NOMO-1 treated with dmso at 0.1 percent for 144 hours (cell line): Measurements from ENCODE around the gene MGP.

Source experiments
- DNase-seq: peaks from one replicate; lab custom pipeline; 2025; ENCODE audit not compliant: unreplicated experiment; lab: John Stamatoyannopoulos, UW

MGP gene

GRCh38 chr12:14885718-14886221 lies at the start of gene MGP:
TSS of gene MGP (minus strand) at chr12:14885854. CDS start at chr12:14885791, 63 bp downstream.
- no peak for DNase-seq

GRCh38 chr12:14935031-14935430 lies 49.4 kb upstream of the MGP start:
- DNase-seq, result no peak

GRCh38 chr12:14934511-14934910 lies 48.9 kb upstream of the MGP start:
- no peak for DNase-seq

GRCh38 chr12:14931791-14932560 lies 46.3 kb upstream of the MGP start:
- no peak for DNase-seq

GRCh38 chr12:14931359-14931758 lies 45.7 kb upstream of the MGP start:
- DNase-seq, result no peak

GRCh38 chr12:14930299-14930698 lies 44.6 kb upstream of the MGP start:
- no peak for DNase-seq

- no peak for DNase-seq
These were observed 43.3 kb upstream of the MGP start for GRCh38 chr12:14928931-14929330.

GRCh38 chr12:14927267-14927666 lies 41.6 kb upstream of the MGP start:
- no peak for DNase-seq

GRCh38 chr12:14924541-14924940 lies 38.9 kb upstream of the MGP start:
- DNase-seq, result no peak

GRCh38 chr12:14923944-14924343 lies 38.3 kb upstream of the MGP start:
- no peak for DNase-seq

GRCh38 chr12:14921218-14921617 lies 35.6 kb upstream of the MGP start:
- DNase-seq, result no peak

GRCh38 chr12:14920475-14921126 lies 34.9 kb upstream of the MGP start:
- DNase-seq, result no peak

GRCh38 chr12:14919455-14919854 lies 33.8 kb upstream of the MGP start:
- no peak for DNase-seq

- no peak for DNase-seq
These were observed 30.1 kb upstream of the MGP start for GRCh38 chr12:14915736-14916135.

GRCh38 chr12:14913381-14913781 lies 27.7 kb upstream of the MGP start:
- no peak for DNase-seq

- no peak for DNase-seq
These were observed 25.5 kb upstream of the MGP start for GRCh38 chr12:14911131-14911530.

GRCh38 chr12:14910090-14910915 lies 24.6 kb upstream of the MGP start:
- no peak for DNase-seq

GRCh38 chr12:14907953-14908352 lies 22.3 kb upstream of the MGP start:
- no peak for DNase-seq

GRCh38 chr12:14906114-14906513 lies 20.5 kb upstream of the MGP start:
- DNase-seq, result no peak

GRCh38 chr12:14905269-14906004 lies 19.8 kb upstream of the MGP start:
- DNase-seq, result no peak

- no peak for DNase-seq
These were observed 19.2 kb upstream of the MGP start for GRCh38 chr12:14904854-14905253.
